ENCODE data around the gene MIDN.
A peak's percentile ranks its signal among the peaks of the same experiment; 100 is the strongest.

MIDN gene

GRCh38 chr19:1216756-1217155 lies 31.6 kb upstream of the MIDN start:
- H3K27me3 ChIP-seq (ENCODE audit: insufficient read depth, low read length), result no peaks in the 10 kb centered on the region
- DNase-seq, result no peak
- H2BK120ac ChIP-seq (ENCODE audit: insufficient read depth, low read length, poor library complexity), result no peak overlapping the region
- no peak overlapping the region for H3K4ac ChIP-seq (ENCODE audit: low read depth, low read length)
- peaks cover 32% of the 10 kb centered on the region in 2 experiments for H3K36me3 ChIP-seq (ENCODE audit: control insufficient read depth in 1 of 2, insufficient read depth in 2 of 2, low read length in 2 of 2)
- H3K18ac ChIP-seq (ENCODE audit: low read length), result no peak overlapping the region
- H3K23ac ChIP-seq (ENCODE audit: low read length), result no peak overlapping the region
- H4K12ac ChIP-seq (ENCODE audit: low read depth, low read length), result no peak overlapping the region
- no peak overlapping the region for H3K14ac ChIP-seq (ENCODE audit: low read length)
- no peak overlapping the region for H4K91ac ChIP-seq (ENCODE audit: low read depth, low read length)
- no peak overlapping the region for H2BK12ac ChIP-seq (ENCODE audit: low read length)
- peaks cover 3% of the 10 kb centered on the region for H3K9me3 ChIP-seq (ENCODE audit: insufficient read depth, low read depth, low read length)
- no peak overlapping the region for H2AFZ ChIP-seq (ENCODE audit: insufficient read depth, low read length, poor library complexity)
- H2AK5ac ChIP-seq (ENCODE audit: low read length), result no peak overlapping the region
- no peak overlapping the region for H3K4me3 ChIP-seq (ENCODE audit: low read depth, low read length)
- H3K79me1 ChIP-seq (ENCODE audit: low read length), result no peaks in the 10 kb centered on the region
- no peak overlapping the region for H2BK5ac ChIP-seq (ENCODE audit: low read depth, low read length, poor library complexity)
- H3K27ac ChIP-seq (ENCODE audit: low read depth, low read length), result no peak overlapping the region
- H3K79me2 ChIP-seq (ENCODE audit: control insufficient read depth, insufficient read depth, low read length, poor library complexity), result peaks cover 10% of the 10 kb centered on the region
- WGBS (ENCODE audit: extremely low coverage, insufficient coverage, insufficient read length), result no CpG with 5 or more reads among the region's 12 CpGs
- no peak overlapping the region for H4K8ac ChIP-seq (ENCODE audit: low read depth, low read length)
- H3K4me1 ChIP-seq (ENCODE audit: control insufficient read depth in 1 of 2, insufficient read depth in 2 of 2, low read length in 2 of 2), result peaks cover 13% of the 10 kb centered on the region in 2 experiments
- H3K9ac ChIP-seq (ENCODE audit: low read length), result no peak overlapping the region
- no peak overlapping the region for H3K4me2 ChIP-seq (ENCODE audit: low read length)

- Histone ChIP-seq H2BK5ac (ENCODE audit: low read depth, low read length, poor library complexity) (no peak overlapping the region), H2AK5ac (ENCODE audit: low read length) (no peak overlapping the region), H3K27ac (ENCODE audit: low read depth, low read length) (no peak overlapping the region), H3K9me3 (ENCODE audit: insufficient read depth, low read depth, low read length) (peaks cover 3% of the 10 kb centered on the region), H2BK12ac (ENCODE audit: low read length) (no peak overlapping the region), H2BK120ac (ENCODE audit: insufficient read depth, low read length, poor library complexity) (no peak overlapping the region), H2AFZ (ENCODE audit: insufficient read depth, low read length, poor library complexity) (no peak overlapping the region), H3K4me3 (ENCODE audit: low read depth, low read length) (no peak overlapping the region), H3K14ac (ENCODE audit: low read length) (no peak overlapping the region), H3K4me1 (ENCODE audit: control insufficient read depth in 1 of 2, insufficient read depth in 2 of 2, low read length in 2 of 2) (peaks cover 13% of the 10 kb centered on the region in 2 experiments), H4K91ac (ENCODE audit: low read depth, low read length) (no peak overlapping the region), H4K12ac (ENCODE audit: low read depth, low read length) (no peak overlapping the region), H3K4ac (ENCODE audit: low read depth, low read length) (peak overlapping the region; percentile 23), H3K27me3 (ENCODE audit: insufficient read depth, low read length) (no peaks in the 10 kb centered on the region), H3K79me1 (ENCODE audit: low read length) (no peaks in the 10 kb centered on the region), H3K9ac (ENCODE audit: low read length) (no peak overlapping the region), H4K8ac (ENCODE audit: low read depth, low read length) (no peak overlapping the region), H3K18ac (ENCODE audit: low read length) (no peak overlapping the region), H3K23ac (ENCODE audit: low read length) (no peak overlapping the region), H3K4me2 (ENCODE audit: low read length) (no peak overlapping the region), H3K36me3 (ENCODE audit: control insufficient read depth in 1 of 2, insufficient read depth in 2 of 2, low read length in 2 of 2) (peaks cover 38% of the 10 kb centered on the region in 2 experiments), H3K79me2 (ENCODE audit: control insufficient read depth, insufficient read depth, low read length, poor library complexity) (peaks cover 10% of the 10 kb centered on the region)
- no CpG with 5 or more reads among the region's 15 CpGs for WGBS (ENCODE audit: extremely low coverage, insufficient coverage, insufficient read length)
- no peak for DNase-seq
Measured at GRCh38 chr19:1217366-1217765, 31.0 kb upstream of the MIDN start.

- Histone ChIP-seq H3K79me2 (ENCODE audit: control insufficient read depth, insufficient read depth, low read length, poor library complexity) (peaks cover 8% of the 10 kb centered on the region), H3K4me1 (ENCODE audit: control insufficient read depth in 1 of 2, insufficient read depth in 2 of 2, low read length in 2 of 2) (peaks cover 7% of the 10 kb centered on the region in 2 experiments), H4K12ac (ENCODE audit: low read depth, low read length) (no peak overlapping the region), H4K91ac (ENCODE audit: low read depth, low read length) (no peak overlapping the region), H3K27ac (ENCODE audit: low read depth, low read length) (no peak overlapping the region), H3K36me3 (ENCODE audit: control insufficient read depth in 1 of 2, insufficient read depth in 2 of 2, low read length in 2 of 2) (peaks cover 45 to 46% of the 10 kb centered on the region in 2 experiments), H2BK5ac (ENCODE audit: low read depth, low read length, poor library complexity) (no peak overlapping the region), H3K27me3 (ENCODE audit: insufficient read depth, low read length) (no peaks in the 10 kb centered on the region), H3K4ac (ENCODE audit: low read depth, low read length) (no peak overlapping the region), H3K18ac (ENCODE audit: low read length) (no peak overlapping the region), H4K8ac (ENCODE audit: low read depth, low read length) (no peak overlapping the region), H3K23ac (ENCODE audit: low read length) (no peak overlapping the region), H3K9ac (ENCODE audit: low read length) (no peak overlapping the region), H2BK12ac (ENCODE audit: low read length) (no peak overlapping the region), H2AFZ (ENCODE audit: insufficient read depth, low read length, poor library complexity) (no peak overlapping the region), H3K9me3 (ENCODE audit: insufficient read depth, low read depth, low read length) (no peaks in the 10 kb centered on the region), H3K79me1 (ENCODE audit: low read length) (no peaks in the 10 kb centered on the region), H3K14ac (ENCODE audit: low read length) (no peak overlapping the region), H3K4me3 (ENCODE audit: low read depth, low read length) (no peak overlapping the region), H2BK120ac (ENCODE audit: insufficient read depth, low read length, poor library complexity) (no peak overlapping the region), H2AK5ac (ENCODE audit: low read length) (no peak overlapping the region), H3K4me2 (ENCODE audit: low read length) (no peak overlapping the region)
- no CpG with 5 or more reads among the region's 37 CpGs for WGBS (ENCODE audit: extremely low coverage, insufficient coverage, insufficient read length)
- no peak for DNase-seq
Measured at GRCh38 chr19:1218751-1219567, 29.4 kb upstream of the MIDN start.

- no peak for DNase-seq
- H3K79me2 ChIP-seq (ENCODE audit: control insufficient read depth, insufficient read depth, low read length, poor library complexity), result peaks cover 5% of the 10 kb centered on the region
- H2AFZ ChIP-seq (ENCODE audit: insufficient read depth, low read length, poor library complexity), result no peak overlapping the region
- no peak overlapping the region for H4K91ac ChIP-seq (ENCODE audit: low read depth, low read length)
- H3K79me1 ChIP-seq (ENCODE audit: low read length), result no peaks in the 10 kb centered on the region
- no peak overlapping the region for H3K18ac ChIP-seq (ENCODE audit: low read length)
- H2AK5ac ChIP-seq (ENCODE audit: low read length), result no peak overlapping the region
- H3K27ac ChIP-seq (ENCODE audit: low read depth, low read length), result no peak overlapping the region
- no peak overlapping the region for H4K12ac ChIP-seq (ENCODE audit: low read depth, low read length)
- H2BK12ac ChIP-seq (ENCODE audit: low read length), result no peak overlapping the region
- no peak overlapping the region for H2BK5ac ChIP-seq (ENCODE audit: low read depth, low read length, poor library complexity)
- no peak overlapping the region for H3K4me3 ChIP-seq (ENCODE audit: low read depth, low read length)
- H3K9me3 ChIP-seq (ENCODE audit: insufficient read depth, low read depth, low read length), result no peaks in the 10 kb centered on the region
- no peak overlapping the region for H3K9ac ChIP-seq (ENCODE audit: low read length)
- H2BK120ac ChIP-seq (ENCODE audit: insufficient read depth, low read length, poor library complexity), result no peak overlapping the region
- H3K27me3 ChIP-seq (ENCODE audit: insufficient read depth, low read length), result no peaks in the 10 kb centered on the region
- peaks cover 6% of the 10 kb centered on the region in 2 experiments for H3K4me1 ChIP-seq (ENCODE audit: control insufficient read depth in 1 of 2, insufficient read depth in 2 of 2, low read length in 2 of 2)
- no peak overlapping the region for H3K14ac ChIP-seq (ENCODE audit: low read length)
- WGBS (ENCODE audit: extremely low coverage, insufficient coverage, insufficient read length), result no CpG with 5 or more reads among the region's 19 CpGs
- no peak overlapping the region for H3K4me2 ChIP-seq (ENCODE audit: low read length)
- no peak overlapping the region for H3K4ac ChIP-seq (ENCODE audit: low read depth, low read length)
- no peak overlapping the region for H4K8ac ChIP-seq (ENCODE audit: low read depth, low read length)
- peaks cover 50 to 51% of the 10 kb centered on the region in 2 experiments for H3K36me3 ChIP-seq (ENCODE audit: control insufficient read depth in 1 of 2, insufficient read depth in 2 of 2, low read length in 2 of 2)
- no peak overlapping the region for H3K23ac ChIP-seq (ENCODE audit: low read length)
Measured at GRCh38 chr19:1219786-1220476, 28.5 kb upstream of the MIDN start.

Data from trophoblast cell (in vitro differentiated cells and primary cell).